Amniotic stem cell (primary cell): ENCODE results near the gene MYO1B.

Experiments
- DNase-seq: peaks from one replicate; lab custom pipeline; 2025; lab: John Stamatoyannopoulos, UW

Gene MYO1B

DNA sequence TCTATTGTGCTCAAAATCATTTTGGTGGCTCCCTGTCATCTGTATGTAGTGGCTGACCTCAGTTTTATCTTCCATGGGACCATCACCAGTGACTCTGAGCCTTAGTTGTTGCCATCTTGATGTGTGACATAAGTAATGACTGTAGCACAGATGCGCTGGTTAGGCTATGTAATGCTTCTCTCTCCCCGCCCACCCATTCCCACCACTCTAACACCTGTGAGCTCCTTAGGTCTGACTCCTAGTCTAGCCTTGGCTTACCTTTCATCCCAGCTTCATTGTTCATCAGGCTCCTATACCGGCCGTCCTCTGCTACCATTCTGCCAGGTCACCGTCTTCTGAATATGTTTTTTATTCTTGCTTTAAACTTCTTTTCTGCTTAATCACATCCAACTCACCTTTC, 17.2 kb downstream of the MYO1B start:
- no peak for DNase-seq

DNA sequence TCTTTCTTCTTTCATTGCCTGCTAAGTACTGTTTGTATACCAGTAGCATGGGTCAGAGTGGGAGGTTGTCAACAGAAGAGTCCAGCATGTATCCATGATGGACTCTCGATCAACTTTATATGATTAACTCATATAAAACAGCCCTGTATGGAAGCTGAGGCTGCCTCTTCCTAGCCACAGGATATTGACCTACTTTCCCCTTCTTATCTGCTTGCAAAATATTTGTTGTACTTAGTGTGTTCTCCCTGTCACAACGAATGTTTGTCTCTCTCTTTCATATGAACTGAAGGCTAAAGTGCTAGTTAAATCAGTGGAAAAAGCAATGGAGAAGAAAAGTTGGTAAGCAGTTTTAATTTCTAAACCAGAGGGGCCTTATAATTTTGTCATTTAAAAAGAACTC, 17.8 kb downstream of the MYO1B start:
- no peak for DNase-seq

DNA sequence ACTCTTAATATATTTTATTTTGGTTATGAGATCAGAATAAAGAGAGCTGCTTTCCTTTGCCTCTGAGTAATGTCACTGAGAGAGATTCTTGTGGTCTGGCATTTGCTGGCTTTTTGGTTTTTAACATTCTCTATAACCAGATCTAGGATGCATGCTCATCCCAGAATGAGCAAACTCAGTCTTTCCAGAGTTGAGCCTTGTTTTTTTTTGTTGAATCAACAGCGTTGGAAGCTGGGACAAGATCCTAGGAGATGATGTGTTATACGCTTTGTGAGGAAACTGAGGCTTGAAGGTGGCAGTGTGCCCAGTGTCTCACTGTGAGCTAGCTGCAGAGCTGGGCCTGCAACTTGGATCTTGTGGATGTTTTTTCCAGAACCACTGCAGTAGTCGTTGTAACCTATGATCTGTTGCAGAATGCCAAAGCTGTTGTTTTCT, 19.5 kb downstream of the MYO1B start:
- peak; percentile 79 for DNase-seq

DNA sequence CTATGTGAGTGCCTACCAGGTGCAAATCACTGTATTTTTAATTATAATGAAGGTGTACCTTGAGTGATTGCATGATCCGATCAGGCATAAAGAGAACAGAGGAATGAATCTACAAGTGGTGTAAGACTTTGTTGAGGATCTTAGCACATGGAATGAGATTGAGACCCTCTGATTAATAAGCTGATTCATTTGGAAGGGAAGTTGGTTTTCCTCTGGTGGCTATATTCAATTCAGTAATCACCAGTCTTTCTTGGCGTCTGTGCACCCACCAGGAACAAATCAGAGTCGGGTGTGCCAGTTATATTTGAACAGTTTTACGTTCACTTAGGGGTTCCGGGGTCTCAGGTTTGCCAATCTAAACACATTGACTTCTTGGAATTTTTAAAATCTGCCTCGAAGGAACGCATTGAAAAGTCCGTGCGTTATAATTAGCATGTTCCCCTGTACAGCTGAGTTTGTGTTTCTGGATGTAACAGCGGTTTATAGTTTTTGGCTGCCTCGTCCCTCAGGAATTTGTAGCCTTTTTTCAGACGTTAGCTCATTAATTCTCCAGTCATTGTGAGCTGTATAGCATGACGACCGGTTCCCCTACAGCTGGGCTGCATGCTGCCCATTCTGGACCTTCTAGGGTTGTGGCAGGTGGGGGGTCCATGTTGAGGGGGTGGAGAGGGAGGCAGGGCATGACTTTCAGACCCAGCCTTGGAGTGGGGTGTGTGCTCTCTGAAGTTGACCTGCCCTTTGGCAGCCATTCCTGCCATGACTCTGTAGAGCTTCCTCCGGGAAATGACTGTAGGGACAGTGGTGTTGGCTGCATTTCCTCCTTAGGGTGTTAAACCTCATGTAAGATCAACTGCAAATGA, 20.3 kb downstream of the MYO1B start:
- no peak for DNase-seq

DNA sequence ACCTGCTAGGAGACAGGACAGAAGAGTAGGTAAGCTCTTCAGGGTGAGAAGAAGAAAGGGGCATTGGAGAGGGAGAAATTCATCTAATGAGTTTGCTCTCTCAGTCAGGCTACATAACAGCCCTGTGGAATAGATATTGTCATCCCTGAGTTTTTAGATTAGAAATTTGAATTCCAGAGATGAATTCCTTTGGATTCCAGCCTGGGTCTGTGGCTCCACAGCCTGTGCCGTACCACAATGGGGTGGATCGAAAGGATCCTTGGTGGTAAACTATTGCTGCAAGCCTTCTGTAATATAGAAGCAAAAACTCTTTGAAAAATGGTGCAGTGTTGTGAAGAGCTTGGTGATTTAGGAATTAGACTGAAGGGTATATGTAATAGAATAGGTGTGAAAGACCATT, 21.0 kb downstream of the MYO1B start:
- DNase-seq, result no peak

DNA sequence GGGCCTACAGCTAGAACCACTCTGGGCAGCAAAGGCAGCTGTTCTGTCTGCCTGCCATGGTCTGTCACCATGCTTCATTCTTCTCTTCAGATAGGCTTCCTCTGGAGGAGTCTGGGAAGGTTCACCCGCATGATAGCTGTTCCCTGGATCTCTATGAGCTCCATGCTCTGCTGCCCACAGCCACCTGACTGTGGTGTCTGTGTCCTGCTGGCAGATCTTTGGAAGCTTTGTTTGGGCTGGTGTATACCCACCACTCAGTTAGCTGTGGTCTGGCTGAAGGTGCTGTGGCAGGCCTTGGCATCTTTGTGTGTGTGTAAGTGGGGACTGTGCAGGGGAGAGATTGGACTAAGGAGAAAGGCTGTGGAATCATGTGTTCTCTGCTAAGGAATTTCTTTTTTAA, 23.4 kb downstream of the MYO1B start:
- no peak for DNase-seq

DNA sequence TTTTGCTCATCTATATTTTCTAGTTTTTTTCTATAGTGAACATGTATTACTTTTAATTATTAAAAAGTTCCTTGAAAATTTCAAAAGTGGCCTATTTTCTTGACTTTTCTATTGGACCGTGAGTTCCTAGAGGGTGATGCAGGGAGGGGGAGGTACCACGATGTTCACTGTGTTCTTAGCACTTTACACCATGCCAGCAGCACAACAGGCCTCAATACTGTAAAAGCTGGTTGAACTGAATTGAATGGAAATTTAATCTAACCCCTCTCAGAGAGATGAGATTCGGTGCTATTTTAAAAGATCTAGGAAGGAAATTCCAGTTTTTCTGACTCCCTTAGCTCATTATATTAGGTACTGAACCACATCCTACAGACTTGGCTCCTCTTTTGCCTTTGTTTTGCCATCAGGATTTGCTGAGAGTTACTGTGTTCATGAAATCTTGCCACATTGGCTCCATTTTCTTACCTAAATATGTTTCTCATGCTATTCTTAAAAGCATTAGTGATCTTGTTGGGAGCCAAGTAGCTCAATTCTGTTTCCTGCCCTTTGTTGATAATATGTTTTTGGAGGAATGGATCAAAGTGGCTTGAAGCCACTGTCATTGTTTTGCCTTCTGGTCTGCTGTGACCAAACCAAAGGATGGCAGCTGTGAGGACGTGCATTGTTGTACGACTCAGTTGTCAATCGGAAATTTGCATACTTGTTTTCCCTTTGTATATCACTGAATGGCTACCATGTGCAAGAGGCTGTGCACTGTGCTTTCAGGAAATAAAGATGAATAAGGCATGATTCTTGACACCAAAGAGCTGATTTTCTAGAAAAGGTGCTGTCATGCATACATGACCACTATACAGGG, 25.3 kb downstream of the MYO1B start:
- DNase-seq, result no peak

DNA sequence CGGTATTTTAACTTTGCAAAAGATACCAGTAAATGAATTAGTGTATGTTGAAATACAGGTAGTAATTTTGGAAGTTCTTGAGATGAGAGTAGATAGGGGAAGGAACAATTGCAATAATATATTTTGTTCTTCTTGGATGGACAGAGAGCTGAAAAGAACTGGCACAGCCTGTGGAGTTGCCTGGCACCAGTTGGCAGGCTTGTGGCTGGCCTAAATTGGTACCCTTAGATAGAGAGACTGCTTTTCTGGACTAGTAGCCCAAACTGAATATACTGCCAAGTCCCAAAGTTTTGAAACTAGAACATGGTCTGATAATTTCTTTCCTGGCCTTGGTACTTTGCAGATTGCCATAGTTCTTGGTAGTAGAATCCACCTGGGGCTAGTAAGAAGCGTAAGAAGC, 26.9 kb downstream of the MYO1B start:
- DNase-seq, result no peak

DNA sequence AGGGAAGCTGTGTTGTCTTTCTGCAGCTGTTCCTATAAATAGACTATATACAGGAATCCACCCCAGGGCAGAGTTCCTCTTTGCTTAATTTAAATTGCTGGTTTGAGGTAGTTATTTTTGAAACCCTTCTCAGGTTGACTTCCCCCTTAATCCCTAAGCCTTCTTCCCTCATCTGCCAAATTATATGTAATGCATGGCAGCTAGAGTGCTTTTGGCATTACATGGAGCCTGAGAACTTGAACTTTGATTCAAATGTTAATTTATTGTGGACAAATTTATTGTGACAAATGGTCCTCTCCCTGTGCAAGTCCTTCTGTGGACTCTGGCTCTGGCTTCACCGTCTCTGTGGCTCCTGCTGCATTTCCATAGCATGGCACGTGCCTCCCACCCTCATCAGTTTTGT, 29.2 kb downstream of the MYO1B start:
- DNase-seq, result no peak

DNA sequence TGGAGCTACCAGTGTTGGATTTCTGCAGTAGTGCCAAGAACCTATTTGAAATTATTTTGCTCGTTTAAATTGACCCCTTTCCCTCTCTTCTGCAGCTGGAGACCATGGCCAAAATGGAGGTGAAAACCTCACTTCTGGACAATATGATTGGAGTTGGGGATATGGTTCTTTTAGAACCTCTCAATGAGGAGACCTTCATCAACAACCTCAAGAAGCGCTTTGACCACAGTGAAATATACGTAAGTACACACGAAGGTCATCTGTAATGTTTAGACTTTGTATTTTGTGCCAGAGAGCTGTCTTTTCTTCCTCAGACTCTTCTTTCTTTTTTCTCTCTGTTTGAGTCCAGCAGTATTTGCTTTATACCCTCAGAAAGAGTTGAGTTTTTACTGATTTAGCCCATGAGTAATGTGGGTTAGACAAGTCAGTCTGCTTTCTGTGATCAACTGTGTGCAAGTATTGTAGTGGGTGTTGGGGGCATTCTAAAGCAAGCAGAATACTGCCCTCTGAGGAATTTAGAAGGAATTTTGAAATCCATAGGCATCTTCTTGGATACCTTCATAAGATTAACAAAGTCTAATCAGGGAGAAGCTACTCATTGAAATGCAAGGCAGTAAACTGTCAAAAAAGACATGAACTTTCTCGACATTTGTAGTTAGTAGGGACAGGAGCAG, 31.7 kb downstream of the MYO1B start:
- no peak for DNase-seq

DNA sequence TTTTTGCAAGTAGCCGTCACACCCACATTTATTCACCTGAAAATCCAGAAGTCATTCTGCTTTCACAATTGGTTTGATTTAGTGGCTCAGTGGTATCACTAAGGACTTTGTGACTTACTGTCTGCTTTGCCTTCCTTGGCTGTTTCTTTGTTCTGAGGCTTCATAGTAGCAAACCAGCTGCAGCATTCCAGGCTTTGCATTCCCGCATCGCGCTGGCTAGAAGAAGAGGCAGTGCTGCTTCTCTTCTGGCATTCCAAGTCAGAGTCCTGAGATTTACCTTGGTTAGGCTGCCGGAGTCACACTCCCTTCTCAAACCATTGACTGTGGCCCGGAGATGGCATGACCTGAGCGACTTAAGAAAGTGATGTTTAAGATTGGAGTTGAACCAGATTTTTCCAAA, 35.1 kb downstream of the MYO1B start:
- DNase-seq, result no peak

DNA sequence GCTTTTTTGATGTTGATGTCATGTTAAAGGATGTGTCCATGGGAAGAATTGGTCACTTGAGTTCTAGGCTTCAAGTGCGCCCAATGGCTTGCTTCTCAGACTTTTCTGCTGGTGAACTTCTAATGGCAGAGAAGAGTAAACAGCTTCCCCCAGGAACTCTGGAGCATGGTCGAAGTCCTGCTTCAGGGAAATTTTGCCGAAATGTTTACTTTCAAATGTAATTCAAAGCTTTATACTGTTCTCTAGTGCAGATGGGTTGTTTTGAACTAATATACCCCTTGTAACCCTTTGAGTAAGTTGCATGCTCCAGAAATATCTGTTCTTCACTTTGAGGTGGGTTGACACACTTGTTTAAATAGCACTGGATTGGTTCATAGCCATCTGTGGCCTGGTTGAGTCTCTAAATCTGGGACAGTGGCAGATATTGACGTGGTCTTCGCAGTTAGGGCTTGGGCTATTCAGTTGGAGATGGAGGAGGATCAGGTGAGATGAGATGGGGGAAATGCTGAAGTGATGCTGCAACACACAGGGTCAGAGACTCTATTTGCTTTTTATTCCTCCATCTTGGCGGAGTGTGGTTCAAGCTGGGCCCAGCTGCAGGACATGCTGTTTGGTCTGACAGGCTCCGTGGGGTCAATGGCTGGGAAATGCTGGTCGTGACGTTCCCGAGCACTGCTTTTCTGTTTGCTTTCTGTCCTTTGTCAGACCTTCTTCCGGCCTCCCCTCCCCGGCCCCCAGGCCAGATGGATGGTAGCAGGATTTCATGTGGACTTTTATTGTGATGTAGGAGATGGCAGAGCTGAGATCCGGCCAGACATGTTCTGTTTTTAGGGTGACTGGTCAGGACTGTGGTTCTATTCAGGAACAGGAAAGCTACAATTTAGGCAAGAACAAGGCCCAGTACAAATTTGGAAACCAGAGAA, 35.9 kb downstream of the MYO1B start:
- no peak for DNase-seq

DNA sequence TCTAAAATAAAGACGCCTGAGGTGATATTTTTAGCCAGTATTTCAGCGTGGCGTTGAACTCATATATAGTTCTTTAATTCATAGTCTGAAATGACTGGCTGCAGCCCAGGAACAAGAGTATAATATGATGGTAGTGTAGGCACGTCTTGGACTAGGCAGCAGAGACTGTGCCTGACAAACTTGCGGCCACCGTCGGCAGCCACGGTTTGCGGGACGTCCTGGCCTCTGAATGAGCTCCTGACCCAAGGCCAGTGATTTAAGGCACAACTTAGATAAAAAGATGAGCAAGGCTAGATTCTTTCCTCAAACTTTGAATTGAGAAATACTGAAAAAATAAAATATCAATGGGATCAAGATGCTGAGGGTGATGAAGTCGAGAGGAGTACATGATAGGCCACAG, 40.0 kb downstream of the MYO1B start:
- DNase-seq, result no peak

DNA sequence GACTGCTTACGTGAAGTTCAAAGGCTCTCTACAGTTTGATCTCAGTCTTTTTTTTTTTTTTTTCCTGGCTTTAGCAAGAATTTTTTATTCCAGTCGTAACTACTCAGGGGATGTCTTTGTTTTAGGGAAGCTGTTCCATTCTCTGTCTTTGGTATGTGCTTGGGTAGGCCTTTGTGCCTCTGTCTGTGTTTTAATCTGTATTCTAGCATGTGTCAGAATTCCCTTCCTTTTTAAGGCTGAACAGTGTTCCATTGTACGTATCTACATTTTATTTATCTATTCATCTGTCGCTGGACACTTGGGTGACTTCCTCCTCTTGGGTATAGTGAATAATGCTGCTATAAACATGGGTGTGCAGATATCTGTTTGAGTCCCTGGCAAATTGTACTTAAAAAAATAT, 42.6 kb downstream of the MYO1B start:
- no peak for DNase-seq

DNA sequence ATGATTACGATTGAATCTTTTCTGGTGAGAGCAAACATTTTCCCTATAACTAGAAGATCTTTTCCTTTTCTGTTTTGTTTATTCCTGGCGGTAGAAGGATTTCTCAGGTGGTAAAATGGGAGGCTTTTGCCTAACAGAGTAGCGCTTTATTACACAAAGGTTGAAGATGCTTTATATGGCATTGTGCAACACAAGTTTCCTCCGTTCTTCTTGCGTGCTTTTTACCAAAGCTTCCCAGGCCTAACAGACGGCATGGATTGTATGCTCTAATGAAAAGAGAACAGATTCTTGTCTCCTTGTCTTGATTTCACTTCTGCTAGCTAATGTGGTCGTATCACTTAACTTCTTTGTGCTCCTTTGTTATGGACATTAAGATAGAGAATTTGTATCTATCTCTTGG, 43.8 kb downstream of the MYO1B start:
- no peak for DNase-seq

DNA sequence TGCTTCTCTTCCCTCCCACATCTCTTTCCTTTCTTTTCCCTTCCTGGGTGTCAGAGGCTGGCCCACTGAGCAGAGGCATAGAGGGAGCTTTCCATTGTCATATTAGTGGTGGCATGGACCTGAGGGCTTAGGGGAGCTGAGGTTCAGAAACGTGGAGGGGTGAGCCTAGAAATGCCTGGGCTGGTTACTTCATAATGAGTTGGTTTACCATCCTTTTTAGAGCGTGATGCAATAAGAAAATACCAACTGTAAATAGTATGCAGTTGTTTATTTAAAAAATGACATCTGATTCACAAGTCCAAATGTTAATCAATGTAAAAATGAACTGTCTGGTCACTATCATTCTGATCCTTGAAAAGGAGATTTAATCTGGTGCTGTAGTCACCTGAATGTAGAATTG, 46.3 kb downstream of the MYO1B start:
- DNase-seq, result no peak

DNA sequence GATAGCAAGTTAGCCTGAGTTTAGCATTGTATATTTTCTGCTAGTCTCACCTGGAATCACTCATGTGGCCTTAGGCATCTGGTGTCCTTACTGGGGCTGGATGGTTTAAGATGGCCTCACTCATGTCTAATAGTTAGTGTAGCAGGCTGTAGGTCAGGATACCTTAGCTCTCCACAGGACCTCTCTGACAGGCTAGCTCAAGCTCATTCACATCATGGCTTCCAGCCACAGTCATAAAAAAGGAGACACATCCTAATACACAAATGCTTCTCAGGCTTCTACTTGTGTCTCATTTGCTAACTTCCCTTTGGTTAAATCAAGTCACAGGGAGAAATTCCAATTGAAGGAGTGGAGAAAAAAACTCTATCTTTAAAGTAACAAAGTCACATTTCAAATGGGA, 47.7 kb downstream of the MYO1B start:
- DNase-seq, result no peak

DNA sequence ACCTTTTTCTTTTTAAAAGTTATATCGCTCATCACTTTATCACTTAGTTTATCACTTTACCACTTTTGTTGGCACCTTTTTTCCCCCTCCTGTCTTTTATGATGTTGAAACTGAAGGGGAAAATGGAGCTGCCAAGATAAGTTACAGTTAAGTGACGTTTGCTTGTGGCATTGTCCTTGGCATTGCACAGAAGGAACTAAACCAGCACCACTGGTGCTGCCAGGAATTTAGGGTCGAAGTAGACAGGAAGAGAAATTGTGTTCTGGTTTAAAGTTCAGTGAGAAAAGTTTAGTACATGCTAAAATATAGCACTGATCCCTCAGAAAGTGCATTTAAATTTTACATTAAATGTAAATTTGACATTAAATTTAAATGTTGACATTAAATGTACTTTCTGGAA, 49.9 kb downstream of the MYO1B start:
- DNase-seq, result no peak

DNA sequence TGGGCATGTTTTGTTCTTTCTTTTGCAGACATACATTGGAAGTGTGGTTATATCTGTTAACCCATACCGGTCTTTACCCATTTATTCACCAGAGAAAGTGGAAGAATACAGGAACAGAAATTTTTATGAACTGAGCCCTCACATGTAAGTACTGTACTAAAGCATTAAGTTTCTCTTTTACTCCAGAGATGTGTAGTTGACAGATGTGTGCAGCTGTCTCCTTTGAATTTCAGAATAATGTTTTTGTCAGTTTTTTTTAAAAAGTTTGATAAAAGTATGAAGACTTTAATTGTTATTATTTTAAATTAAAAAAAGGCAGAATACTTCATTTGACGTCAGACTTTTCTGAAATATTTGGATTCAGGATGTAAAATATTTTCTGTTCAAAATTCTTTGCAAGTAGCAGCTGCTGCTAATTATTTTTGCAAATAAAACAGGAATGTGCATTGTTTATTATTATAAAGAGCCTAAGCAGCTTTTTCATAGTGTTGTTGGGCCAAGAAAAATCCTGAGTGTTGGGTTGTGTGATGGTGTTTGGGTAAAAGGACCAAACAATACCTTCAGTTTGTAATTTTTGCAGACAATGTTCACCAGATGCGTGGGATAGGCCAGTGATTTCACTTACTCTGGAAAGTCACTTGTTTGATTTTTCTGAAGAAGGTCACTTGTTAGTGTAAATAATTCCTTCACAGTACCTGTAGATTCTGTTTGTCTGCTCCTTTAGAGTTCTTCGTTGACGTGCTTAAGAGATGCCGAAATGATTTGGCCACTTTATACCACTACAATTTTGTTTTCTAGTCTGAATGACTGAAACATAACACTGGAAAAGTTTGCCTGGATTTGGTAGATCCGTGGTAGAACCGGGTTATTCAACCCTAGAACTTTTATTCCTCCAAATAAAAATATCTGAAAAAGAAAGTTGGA, 51.1 kb downstream of the MYO1B start:
- DNase-seq, result no peak

DNA sequence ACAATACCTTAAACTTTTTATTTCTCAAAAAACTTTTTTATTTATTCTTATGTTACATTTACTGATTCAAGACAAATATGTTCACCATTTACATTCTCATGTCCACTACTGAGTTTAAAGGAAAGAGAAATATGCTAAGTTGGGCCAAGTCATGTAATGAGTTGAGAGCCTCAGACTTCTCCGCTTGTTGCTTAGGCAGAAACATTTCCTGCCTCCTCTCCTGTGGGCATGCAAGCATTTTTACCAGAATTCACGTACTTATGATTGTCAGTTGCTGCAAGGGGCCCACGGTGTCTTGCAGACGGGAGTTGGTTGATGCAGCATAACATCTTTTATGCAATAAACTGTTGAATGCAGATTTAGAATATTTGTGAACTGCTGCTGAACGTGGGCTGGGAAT, 51.8 kb downstream of the MYO1B start:
- DNase-seq, result no peak

DNA sequence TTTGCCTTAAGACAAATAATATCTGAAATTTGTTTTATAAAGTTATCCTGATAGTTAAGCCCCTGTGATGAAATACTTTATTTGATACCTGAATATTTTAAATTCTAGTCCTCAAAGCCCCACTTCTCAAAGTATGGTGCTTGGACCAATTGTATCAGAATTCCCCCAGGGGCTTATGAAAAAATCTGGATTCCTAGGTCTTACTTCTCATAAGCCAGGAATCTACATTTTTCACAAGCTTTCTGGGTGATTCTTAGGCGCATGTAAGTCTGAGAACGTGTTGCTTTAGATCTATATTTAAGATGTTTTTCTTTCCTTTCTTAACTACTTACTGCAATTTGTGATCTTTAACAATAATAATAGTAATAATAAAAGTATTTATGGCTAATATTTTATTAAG, 53.1 kb downstream of the MYO1B start:
- peak; percentile 38 for DNase-seq
